ENCODE data around the gene C16orf92. TPM values are rescaled to one million over a fixed set of nuclear protein-coding genes. Genes with fewer than 3 reads are reported as not detected.

C16orf92 gene
- total and polyA plus RNA-seq, 2 of the 13 experiments (the other 11 are each of a cell fraction or from before 2014, with no cell fraction given) = not detected

GRCh38 chr16:29995324-29995910 lies 27.6 kb upstream of the C16orf92 start, which contains the start of gene HIRIP3 (continued):
- TF ChIP-seq REST (IDR thresholded peaks at IDR 0.05; ENCODE audit: borderline replicate concordance in 1 of 2, low read depth in 1 of 2, low read length in 2 of 2) (no peak), ZNF75D (CRISPR knock-in tag; IDR thresholded peaks at IDR 0.05; ENCODE audit: borderline replicate concordance) (peak; percentile 81; the same call in 1 of the 2 replicates), CENPBD1 (CRISPR knock-in tag; IDR thresholded peaks at IDR 0.05; ENCODE audit: borderline replicate concordance, low read depth) (no peak), SP2 (CRISPR knock-in tag; IDR thresholded peaks at IDR 0.05) (no peak), RXRA (CRISPR knock-in tag; IDR thresholded peaks at IDR 0.05) (0 out of 2 replicates have a peak, but pooled peaks have one; percentile 5), ZC3H13 (CRISPR knock-in tag; IDR thresholded peaks at IDR 0.05) (peak; percentile 86), PLRG1 (conservative IDR thresholded peaks at IDR 0.05) (no peak), STAT6 (CRISPR knock-in tag; IDR thresholded peaks at IDR 0.05; ENCODE audit: borderline replicate concordance) (no peak), SP4 (CRISPR knock-in tag; IDR thresholded peaks at IDR 0.05) (no peak), ZNF775 (CRISPR knock-in tag; IDR thresholded peaks at IDR 0.05; ENCODE audit: borderline replicate concordance) (no peak), POGZ (CRISPR knock-in tag; IDR thresholded peaks at IDR 0.05) (no peak), ZBTB43 (CRISPR knock-in tag; conservative IDR thresholded peaks at IDR 0.05) (0 out of 2 replicates have a peak, but pooled peaks have one; percentile 38), PAXIP1 (CRISPR knock-in tag; conservative IDR thresholded peaks at IDR 0.05) (no peak; the same call in 1 of the 2 replicates), ZNF513 (CRISPR knock-in tag; conservative IDR thresholded peaks at IDR 0.05) (no peak), KLF6 (CRISPR knock-in tag; IDR thresholded peaks at IDR 0.05) (no peak)
